SH-SY5Y (cell line): ENCODE measurements around the gene ITGB3.

Experiments
- GATA2 ChIP-seq: IDR thresholded peaks from 2 replicates; pipeline ENCODE4 v1.6.1; 2011; ENCODE audit warnings: mild to moderate bottlenecking, low read depth, low read length
- GATA3 ChIP-seq: IDR thresholded peaks from 2 replicates; pipeline ENCODE4 v1.6.1; 2011; ENCODE audit warnings: low read depth, mild to moderate bottlenecking, low read length, moderate library complexity

GRCh38 chr17:47214931-47215330 is 38.7 kb upstream of the ITGB3 start:
- TF ChIP-seq GATA3, result no peak
- no peak for TF ChIP-seq GATA2
